ENCODE measurements around the gene GEMIN2.

DNA sequence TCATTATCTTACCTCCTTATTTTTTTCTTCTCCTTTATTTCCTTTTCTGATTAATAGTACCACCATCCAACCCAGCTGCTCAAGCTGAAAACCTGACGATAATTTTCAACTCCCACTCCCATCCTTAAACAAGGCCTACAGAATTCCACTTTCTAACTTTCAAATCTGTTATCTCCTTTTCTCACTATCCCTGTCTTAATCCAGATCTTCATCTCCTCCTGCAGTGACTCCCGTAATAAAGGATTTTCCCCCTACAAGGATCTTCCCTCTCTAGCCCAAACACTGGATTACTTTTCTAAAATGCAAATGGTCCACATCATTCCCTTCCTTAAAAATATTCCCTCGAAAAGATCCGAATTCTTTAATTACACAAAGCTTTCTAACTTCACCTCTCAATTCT, 54.5 kb downstream of the GEMIN2 start:
- TF ChIP-seq POLR2A (IDR thresholded peaks at IDR 0.05; ENCODE audit: low read depth) = no peak
- TF ChIP-seq, protein P1, sequence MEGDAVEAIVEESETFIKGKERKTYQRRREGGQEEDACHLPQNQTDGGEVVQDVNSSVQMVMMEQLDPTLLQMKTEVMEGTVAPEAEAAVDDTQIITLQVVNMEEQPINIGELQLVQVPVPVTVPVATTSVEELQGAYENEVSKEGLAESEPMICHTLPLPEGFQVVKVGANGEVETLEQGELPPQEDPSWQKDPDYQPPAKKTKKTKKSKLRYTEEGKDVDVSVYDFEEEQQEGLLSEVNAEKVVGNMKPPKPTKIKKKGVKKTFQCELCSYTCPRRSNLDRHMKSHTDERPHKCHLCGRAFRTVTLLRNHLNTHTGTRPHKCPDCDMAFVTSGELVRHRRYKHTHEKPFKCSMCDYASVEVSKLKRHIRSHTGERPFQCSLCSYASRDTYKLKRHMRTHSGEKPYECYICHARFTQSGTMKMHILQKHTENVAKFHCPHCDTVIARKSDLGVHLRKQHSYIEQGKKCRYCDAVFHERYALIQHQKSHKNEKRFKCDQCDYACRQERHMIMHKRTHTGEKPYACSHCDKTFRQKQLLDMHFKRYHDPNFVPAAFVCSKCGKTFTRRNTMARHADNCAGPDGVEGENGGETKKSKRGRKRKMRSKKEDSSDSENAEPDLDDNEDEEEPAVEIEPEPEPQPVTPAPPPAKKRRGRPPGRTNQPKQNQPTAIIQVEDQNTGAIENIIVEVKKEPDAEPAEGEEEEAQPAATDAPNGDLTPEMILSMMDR (IDR thresholded peaks at IDR 0.05) = no peak
- no peak for TF ChIP-seq POLR2AphosphoS5 (IDR thresholded peaks at IDR 0.05)
- TF ChIP-seq EP300 (IDR thresholded peaks at IDR 0.05) = no peak

All from esophagus muscularis mucosa (tissue), 4 donors.